ENCODE results near the gene MRTFA. TPM values are rescaled to one million over a fixed set of nuclear protein-coding genes. Genes with fewer than 3 reads are reported as not detected.

MRTFA gene
- total RNA-seq, 4 donors from 2014 or later, result 32.6 to 173 (median 76.1) TPM

DNA sequence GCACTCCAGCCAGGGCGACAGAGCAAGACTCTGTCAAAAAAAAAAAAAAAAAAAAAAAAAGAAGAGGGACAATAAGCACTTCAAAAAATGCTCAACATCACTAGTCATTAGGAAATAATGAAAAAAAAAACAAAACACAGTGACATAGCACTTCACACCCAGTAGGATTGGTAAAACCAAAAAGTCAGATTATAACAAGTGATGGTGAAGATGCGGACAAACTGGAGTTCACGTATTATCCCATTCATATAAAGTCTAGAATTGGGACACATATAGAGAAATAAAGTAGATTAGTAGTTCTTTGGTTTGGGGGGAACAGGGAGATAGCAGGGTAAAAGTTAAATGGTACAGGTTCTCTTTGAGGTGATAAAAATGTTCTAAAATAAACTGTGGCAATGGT, 64.6 kb downstream of the MRTFA start:
- no peak for TF ChIP-seq POLR2A (IDR thresholded peaks at IDR 0.05)
- no peak for TF ChIP-seq CTCF (IDR thresholded peaks at IDR 0.05)
- H3K36me3 ChIP-seq, result no peaks in the 10 kb centered on the region
- H3K4me1 ChIP-seq, result peaks cover 0 to 9% of the 10 kb centered on the region in 2 donors
- intact Hi-C loops (cut with DNase I; ENCODE audit: low total_unique reads), result no loop called here
- H3K27ac ChIP-seq, result no peak overlapping the region
- H3K4me3 ChIP-seq, result no peak overlapping the region
- H3K27me3 ChIP-seq, result no peaks in the 10 kb centered on the region
- no peak for DNase-seq
- H3K9me3 ChIP-seq, result no peaks in the 10 kb centered on the region

DNA sequence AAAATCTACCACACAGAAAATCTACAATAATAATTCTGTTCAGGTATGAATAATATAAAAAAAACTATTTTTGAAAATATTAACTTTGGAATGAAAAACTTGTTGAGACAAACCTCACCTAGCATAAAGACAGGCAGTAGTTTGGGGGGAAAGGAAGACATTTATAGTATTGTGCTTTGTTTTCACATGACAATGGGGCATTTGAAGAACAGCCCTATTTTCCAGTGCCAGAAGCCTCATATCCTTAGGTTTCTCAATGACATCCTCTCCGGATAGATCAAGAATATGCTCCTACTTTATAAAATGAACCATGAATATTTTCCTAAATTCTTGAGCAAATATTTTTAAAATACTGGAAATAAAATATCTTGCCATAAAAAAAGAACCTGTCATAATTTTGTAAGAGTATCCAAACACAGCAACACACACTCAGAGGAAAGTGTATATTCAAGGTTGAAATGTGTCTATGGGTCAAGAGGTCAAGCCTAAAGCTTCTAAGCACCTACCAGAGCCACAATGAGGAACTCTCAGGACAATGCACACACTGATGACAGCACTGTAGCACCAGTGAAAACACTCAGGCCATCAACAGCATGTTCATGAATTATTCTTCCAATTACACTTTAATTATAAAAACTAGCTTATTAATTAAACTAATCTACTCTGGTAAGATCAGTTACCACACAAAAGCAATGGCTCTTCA, 68.7 kb downstream of the MRTFA start:
- TF ChIP-seq CTCF (IDR thresholded peaks at IDR 0.05) (no peak), POLR2A (IDR thresholded peaks at IDR 0.05) (no peak)
- H3K27me3 ChIP-seq, result no peaks in the 10 kb centered on the region
- no peak overlapping the region for H3K4me3 ChIP-seq
- peak overlapping the region in 1 of 2 donors; percentile 5 for H3K27ac ChIP-seq
- no peak for DNase-seq
- intact Hi-C loops (cut with DNase I; ENCODE audit: low total_unique reads), result no loop called here
- peaks cover 0 to 9% of the 10 kb centered on the region in 2 donors for H3K4me1 ChIP-seq
- no peaks in the 10 kb centered on the region for H3K9me3 ChIP-seq
- H3K36me3 ChIP-seq, result no peaks in the 10 kb centered on the region

- intact Hi-C loops (cut with DNase I; ENCODE audit: low total_unique reads), result no loop called here
Measured at GRCh38 chr22:40567106-40567505, 69.4 kb downstream of the MRTFA start.

DNA sequence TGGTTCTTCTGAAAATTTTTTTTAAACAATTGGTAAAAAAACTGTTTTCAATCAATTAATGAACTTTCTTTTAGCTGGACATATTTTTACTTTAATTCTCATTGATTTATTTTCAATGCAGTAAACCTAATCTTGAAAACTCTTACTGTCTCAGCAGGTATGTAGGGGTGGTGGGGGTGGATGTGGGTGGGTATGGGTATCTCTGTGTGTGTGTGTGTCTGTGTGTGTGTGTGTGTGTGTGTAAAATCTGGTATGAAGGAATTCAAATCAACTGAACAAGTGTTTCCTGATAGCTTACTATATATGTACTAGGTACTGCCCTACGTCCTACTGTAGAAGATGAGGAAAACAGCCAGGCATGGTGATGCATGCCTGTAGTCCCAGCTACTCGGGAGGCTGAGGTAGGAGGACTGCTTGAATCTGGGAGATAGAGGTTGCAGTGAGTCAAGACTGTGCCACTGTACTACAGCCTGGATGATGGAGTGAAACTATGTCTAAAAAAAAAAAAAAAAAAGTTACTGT, 75.5 kb downstream of the MRTFA start:
- TF ChIP-seq POLR2A (IDR thresholded peaks at IDR 0.05), result no peak
- TF ChIP-seq CTCF (IDR thresholded peaks at IDR 0.05), result no peak
- intact Hi-C loops (cut with DNase I; ENCODE audit: low total_unique reads), result no loop called here
- Histone ChIP-seq H3K4me3 (no peak overlapping the region), H3K4me1 (peaks cover 0 to 4% of the 10 kb centered on the region in 2 donors), H3K27me3 (no peaks in the 10 kb centered on the region), H3K27ac (peak overlapping the region in 1 of 2 donors; percentile 17), H3K9me3 (no peaks in the 10 kb centered on the region), H3K36me3 (no peaks in the 10 kb centered on the region)
- no peak for DNase-seq

More at GRCh38 chr22:40567106-40567505, 69.4 kb downstream of the MRTFA start:
- H3K36me3 ChIP-seq, result no peaks in the 10 kb centered on the region
- H3K27ac ChIP-seq, result peak overlapping the region in 1 of 2 donors; percentile 5
- no peak for TF ChIP-seq POLR2A (IDR thresholded peaks at IDR 0.05)
- TF ChIP-seq CTCF (IDR thresholded peaks at IDR 0.05), result no peak
- DNase-seq, result no peak
- no peaks in the 10 kb centered on the region for H3K27me3 ChIP-seq
- H3K9me3 ChIP-seq, result no peaks in the 10 kb centered on the region
- H3K4me1 ChIP-seq, result peaks cover 0 to 9% of the 10 kb centered on the region in 2 donors
- H3K4me3 ChIP-seq, result no peak overlapping the region

DNA sequence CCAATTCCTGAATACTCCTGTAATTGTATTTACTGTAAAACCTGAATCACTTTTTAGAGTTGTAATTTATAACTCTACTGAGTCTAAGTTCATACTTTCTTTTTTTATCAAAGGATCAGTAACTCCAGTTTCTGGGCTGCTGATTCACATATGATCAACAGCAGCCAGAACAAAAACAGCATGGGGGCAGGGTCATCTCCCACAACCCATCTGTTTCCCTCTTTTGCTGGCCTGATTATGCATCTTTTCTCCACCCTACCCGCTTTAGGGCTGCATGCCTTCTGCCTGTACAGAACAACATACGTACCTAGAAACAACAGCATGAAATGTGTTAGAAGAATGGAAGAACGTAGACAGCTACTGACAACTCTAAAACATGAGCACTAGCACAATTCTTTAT, 76.0 kb downstream of the MRTFA start:
- H3K9me3 ChIP-seq, result no peaks in the 10 kb centered on the region
- no peaks in the 10 kb centered on the region for H3K27me3 ChIP-seq
- peaks cover 0 to 4% of the 10 kb centered on the region in 2 donors for H3K4me1 ChIP-seq
- no peaks in the 10 kb centered on the region for H3K36me3 ChIP-seq
- DNase-seq, result no peak
- TF ChIP-seq POLR2A (IDR thresholded peaks at IDR 0.05) (no peak), CTCF (IDR thresholded peaks at IDR 0.05) (no peak)
- no peak overlapping the region for H3K4me3 ChIP-seq
- intact Hi-C loops (cut with DNase I; ENCODE audit: low total_unique reads), result no loop called here
- peak overlapping the region in 1 of 2 donors; percentile 17 for H3K27ac ChIP-seq

All from uterus (tissue), 4 donors.